NCI-H524 (cell line): ENCODE measurements around the gene CHD9.
"Not testable (repeated sequence)": the region's sequence is repeated elsewhere in the genome, so short reads cannot be mapped to it uniquely, and the experiment has no call there.

Source experiments
- DNase-seq, 2 experiments: peaks; one replicate each; lab custom pipeline; 2025; lab: John Stamatoyannopoulos, UW

Gene CHD9

DNA sequence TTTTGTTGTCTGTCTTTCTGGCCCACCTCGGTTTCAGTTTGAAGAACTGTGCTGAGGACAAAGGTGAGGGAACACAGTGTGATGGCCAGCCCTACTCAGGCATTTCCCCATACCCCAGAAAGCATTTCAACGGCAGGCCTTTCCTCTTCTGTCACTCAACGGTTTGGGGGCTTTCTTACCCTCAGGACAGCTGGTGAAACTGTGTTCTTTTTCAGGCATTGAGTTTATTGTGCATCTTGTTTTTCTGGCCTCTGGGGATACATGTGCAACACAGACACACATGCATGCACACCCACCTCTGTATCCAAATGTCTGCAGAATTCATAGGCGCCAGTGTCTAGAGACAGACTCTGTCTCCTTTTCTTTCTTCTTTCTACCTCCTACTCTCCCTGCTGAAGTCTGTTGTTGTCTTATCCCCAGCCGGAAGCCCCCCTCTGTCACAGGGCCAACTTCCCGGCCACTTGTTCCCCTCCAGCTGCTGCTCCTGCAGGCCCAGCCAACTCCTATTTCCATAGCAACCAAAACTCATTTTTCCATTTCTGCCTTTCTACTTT is 17.0 kb downstream of the CHD9 start:
- DNase-seq, result peak; percentile 42 to 82

DNA sequence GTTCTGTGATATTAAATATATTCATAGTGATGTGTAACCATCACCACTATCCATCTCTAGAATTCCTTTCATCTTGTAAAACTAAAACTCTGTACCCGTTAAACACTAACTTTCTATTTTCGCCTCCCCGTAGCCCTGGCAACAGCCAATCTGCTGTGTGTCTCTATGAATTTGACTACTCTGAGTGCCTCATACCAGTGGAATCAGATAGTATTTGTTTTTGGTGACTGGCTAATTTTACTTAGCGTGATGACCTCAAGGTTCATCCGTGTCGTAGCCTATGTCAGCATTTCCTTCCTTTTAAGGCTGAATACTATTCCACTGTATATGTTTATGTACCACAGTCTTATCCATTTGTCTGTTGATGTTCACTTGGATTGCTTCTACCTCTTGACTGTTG is 18.2 kb downstream of the CHD9 start:
- DNase-seq, result no peak

DNA sequence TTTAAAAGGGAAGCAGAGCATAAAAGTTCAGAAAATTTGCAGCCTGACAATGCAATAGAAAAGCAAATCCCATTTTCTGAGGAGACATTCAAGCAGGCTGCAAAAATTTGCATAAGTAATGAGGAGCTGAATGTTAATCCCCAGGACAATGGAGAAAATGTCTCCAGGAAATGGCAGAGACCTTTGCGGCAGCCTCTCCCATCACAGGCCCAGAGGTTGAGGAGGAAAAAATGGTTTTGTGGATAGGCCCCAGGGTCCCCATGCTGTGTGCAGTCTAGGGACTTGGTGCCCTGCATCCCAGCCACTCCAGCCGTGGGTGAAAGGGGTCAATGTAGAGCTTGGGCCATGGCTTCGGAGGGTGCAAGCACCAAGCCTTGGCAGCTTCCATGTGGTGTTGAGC is 19.5 kb downstream of the CHD9 start:
- not testable (repeated sequence) for DNase-seq

DNA sequence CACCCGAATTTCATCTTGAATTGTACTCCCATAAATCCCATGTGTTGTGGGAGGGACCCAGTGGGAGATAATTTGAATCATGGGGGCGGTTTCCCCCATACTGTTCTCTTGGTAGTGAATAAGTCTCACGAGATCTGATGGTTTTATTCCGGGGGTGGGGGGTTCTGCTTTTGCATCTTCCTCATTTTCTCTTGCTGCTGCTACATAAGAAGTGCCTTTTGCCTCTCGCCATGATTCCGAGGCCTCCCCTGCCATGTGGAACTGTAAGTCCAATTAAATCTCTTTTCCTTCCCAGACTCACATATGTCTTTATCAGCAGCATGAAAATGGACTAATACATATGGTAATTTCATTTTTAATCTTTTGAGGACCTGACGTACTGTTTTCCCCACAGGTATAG is 20.7 kb downstream of the CHD9 start:
- not testable (repeated sequence) for DNase-seq

DNA sequence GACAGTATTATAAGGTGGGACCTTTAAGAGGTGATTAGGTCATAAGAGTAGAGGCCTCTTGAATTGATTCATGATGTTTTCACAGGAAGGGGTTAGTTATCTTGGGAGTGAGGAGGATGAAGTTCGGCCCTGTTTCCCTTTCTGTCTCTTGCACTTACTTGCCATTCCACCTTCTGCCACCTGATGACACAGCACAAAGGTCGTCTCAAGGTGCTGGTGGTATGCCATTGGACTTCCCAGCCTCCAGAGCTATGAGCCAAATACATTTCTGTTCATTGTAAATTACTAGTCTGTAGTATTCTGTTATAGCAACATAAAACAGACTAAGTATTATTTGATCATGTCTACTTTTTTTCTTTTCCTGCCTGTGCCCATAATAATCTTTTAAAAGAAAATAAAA is 23.5 kb downstream of the CHD9 start:
- no peak for DNase-seq

DNA sequence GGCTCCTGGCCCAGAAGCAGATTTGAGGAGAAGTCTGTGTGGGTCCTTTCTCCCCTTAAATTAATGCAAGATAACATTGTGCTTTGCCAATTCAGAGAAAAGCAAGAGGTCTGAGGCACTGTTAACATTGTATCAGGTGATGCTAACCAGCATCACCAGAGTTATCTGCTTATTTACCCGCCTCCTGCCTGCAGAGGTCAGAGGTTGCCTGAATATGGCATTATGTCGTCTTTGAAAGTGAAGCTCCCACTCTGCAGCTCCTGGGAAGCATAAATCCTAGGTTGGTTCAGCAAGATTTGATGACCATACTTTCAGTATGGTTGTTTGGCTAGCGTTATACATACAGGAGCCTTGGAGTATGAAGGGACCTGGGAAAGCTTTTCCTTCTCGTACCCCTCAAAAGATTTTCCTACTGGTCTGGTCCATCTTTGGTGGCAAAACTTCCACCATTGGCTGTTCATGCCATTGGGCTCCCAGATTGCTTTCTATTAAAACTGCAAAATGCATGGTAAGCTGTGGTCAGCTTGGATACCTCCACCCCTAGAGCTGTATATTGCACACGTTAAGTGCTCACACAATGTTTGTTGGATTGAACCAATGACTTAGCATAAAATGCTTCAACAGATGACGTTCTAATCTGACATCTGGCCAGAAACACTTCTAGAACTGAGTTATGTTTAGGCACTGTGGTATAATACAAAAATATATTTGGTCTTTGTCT is 24.1 kb downstream of the CHD9 start:
- peak in 1 of 2 experiments; percentile 16 for DNase-seq

DNA sequence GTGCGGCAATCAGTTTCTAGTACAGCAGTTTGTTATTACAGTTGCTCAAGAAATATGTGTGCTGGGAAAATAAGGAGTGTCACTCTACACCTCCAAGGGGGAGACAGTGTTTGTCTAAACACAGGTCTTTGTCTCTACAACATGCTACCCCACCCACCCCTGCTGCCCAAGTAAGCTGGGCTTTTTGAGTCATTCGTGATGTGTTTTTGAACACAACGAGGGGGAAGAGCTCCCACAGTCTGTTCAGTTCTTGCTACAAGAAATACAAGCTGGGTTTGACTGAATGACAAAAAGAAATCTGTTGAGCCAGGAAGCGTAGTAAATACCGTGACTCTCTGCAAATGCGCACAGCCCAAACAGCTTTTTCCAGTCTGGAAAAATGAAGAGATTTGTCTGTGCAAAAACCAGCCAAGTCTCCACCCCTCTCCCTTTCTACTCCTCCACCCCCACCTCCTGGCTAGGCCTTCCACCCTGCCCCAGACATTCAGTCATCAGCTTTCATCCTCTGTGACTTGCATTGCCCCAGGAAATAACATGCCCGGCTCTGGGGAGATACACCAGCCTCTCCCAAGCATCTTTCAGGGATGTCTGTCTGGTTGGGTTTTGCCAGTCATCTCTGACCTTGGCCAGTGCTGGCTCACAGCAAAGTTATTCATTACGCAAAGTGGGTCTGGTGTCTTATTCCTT is 25.7 kb downstream of the CHD9 start:
- DNase-seq, result no peak

DNA sequence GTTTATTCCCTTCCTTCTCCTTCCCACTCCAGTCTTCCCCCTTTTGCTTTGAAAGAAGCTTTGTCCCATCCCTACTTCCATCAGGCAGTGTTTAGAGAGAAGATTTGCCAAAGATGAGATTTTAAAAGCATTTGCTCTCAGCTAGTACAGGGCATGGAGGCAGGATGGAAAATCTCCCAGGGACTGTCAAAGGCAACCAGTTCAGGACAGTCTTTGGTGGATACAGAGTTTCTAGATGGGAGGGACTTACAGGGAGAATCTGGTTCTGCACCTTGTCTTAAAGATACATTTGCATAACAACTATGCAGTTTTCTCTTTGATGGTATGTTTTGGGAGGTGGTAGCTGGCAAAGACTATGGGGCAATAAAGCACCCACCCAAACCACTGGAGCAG is 26.2 kb downstream of the CHD9 start:
- DNase-seq, result no peak

DNA sequence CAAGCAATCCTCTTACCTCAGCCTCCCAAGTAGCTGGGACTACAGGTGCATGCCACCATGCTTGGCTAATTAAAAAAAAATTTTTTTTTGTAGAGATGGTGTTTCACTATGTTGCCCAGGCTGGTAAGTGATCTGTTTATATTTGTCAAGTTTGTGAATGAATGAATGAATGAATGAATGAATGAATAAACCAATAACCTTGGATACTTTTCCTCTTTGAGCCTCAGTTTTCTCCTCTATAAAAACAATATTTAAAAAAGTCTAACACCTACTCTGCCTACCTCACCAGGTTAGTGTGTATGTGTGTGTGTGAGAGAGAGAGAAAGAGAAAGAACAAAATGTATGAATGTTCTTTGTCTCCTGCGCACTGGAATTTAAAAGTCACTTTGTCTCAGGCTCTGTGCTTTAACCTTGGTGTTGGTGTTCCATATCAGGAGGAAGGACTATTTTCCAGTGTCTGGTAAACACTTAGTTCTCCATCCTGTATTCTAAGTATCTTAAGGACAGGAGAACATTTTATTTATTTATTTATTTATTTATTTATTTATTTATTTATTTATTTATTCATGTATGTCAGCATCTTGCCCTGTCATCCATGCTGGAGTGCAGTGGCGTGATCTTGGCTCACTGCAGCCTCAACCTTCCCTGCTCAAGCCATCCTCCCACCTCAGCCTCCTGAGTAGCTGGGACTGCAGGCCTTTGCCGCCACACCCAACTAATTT is 27.1 kb downstream of the CHD9 start:
- DNase-seq, result no peak

DNA sequence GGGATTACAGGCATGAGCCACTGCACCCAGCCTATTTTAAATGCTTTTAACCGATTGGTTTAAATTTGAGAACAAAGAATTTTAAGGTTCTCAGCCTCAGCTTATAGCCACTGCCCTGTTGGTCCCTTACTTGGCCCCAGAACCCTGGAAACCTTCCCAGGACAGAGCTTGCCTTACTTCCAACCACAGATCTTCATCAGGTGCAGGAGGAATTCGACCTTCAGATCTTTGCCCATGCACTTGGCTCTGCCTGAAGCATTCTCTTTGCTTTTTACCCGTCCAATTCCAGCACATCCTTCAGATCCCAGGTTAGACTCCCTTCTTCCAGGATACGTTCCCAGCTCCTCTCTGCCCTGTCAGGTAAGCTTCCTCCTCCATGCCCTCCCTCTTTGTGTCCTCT is 27.7 kb downstream of the CHD9 start:
- no peak for DNase-seq

DNA sequence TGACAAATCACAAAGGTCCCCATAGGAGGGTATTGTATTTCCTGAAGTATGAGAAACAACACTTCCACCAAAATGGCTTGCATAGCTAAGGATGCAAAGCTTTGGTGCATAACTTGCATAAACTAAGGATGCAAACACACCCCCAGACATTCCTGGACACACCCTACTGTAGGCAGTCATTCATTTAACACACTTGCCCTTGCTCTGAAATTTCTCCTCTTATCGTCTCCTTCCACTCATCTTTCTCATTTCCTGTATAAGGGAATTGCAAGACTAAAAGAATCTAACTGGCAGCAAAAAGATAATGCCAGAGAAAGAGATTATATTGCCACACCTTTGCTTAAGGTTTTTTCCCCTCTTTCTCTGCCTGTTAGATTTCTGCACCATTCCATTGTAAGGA is 28.3 kb downstream of the CHD9 start:
- no peak for DNase-seq

DNA sequence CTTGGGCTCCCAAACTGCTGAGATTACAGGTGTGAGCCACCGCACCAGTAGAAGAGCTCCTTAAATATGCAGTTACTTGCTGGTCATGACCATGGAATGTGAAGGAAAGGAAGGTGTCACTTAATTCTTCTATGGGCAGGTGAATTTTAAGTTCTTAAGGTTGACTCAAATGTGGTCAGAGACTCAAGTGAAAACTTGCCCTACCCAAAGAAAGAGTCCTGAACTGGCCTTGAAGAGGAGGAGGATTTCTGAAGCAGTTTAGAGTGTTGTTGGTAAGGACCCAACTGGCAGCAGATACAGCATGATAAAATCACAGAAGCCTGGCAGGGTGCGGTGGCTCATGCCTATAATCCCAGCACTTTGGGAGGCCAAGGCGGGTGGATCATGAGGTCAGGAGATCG is 29.4 kb downstream of the CHD9 start:
- no peak for DNase-seq

DNA sequence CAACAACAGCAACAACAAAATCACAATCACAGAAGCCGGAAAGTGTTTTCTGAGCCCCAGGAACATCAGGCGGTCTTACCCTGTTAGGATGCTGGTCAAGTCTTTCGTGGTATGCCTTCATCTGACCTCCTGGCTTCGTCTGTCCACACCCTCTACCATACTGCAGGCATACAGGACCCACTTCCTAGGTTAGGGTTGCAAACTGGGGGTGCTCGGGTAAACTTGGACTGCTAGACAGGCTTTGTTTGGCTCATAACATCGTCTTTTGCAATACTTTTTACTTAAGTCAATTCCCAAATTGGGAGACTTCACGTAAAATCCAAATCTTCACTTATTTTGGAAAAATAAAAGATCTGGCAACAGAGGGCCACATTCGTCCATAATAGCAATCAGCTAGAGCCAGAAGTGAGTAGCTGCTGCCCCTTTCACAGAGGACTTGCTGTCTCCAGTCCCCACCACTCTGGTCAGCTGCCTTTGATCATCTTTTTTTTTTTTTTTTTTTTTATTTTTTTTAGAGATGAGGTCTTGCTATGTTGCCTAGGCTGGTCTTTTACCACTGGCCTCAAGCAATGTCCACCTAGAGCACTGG is 30.0 kb downstream of the CHD9 start:
- DNase-seq, result no peak

DNA sequence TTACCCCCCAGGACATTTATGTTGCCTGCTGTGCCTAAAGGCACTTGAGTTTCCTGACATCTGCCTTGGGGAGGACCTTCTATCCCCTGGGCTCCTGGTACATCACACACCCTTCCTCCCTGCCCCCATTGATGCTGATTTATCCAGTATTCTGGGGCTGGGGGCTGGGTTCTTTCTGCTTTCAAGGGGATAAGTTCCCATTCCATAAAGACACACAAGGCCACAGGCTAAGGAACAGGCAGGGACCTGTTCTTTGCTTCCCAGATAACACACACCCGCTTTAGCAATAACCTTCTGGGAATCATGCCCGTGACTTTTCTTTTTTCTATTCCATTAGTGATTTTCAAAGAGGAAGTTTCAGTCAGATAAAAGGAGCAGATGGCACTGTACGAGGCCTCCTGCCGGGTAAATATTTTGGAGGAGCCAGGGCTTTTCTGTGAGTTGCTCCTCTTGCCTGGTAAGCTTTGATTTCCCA is 30.6 kb downstream of the CHD9 start:
- peak; percentile 93 to 94 for DNase-seq

DNA sequence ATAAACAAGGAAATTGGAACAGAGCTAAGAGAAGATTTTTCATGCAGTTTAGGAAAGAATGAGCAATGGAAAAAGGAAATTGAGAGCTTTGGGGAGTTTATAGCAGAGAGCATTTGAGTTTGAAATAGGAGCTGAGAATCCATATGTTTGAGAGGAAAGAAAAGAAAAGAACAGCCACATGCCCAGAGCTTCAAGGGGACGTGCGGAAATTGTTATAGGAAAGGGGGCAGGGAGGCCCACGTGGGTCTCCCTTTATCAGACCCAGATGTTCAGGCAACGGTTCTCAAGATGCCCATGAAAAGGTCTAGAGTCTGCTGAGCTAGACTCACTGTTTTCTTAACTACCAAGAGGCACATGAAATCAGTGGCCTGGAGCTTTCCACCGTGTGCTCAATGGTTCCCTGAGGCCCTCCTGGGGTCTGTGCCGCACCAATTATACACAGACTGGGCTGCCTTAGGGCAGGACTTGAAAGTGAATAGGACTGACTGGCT is 31.2 kb downstream of the CHD9 start:
- DNase-seq, result peak; percentile 81 to 92

DNA sequence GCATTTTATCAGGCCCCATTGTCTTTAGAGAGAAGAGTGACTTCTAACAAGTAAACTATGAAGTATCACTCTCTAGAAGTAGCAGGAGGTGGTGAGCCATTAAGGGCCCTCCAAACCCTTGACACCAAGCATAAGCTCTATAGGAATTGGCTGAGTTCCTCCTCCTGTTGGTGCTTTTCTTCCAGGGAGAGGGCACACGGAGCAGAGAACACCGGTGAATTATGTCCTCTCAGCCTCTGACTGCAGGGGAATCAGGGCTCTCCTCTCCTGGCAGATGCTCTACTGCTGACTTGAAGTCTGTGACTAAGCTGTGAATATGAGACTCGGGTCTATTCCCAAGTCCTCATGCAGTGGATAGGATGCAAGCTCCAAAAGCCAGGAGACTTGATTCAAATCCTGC is 32.3 kb downstream of the CHD9 start:
- peak; percentile 91 to 97 for DNase-seq

DNA sequence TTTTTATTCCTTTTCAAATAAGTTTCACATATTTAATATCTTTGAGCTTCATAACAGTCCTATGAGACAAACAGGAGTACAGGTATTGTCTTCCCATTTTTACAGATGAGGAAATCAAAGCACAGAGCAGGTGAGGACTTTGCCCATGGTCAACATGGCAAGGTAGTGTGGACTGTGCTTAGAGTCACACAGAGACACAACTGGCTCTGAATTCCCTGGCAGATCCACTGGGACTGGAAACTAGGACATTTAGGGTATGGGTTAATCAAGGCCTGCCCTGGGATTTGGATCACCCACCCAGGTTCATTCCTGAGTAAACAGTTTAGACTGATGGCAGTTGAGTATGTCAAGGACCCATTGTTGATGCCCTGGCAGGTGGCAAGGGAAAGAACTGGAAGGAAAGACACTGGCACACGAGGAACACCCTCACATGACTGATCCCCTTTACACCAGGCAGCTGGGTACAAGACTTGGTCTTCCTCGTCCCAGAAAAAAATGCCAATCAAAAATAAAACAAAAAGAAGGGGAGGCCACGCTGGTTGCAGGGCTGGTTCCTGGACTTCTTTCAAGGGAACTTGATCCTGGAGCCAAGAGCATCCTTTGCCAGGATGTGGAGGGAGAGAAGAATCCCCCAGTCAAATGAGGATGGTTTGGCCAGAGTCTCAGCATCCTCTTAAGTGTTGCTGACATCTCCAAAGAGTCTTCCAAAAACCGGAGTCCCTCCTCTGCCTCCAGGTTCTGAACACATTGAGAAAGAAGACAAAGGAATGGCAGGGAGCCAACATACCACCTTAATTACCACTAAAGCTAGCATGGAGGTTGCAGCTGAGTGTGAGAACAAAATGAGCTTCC is 34.9 kb downstream of the CHD9 start:
- peak in 1 of 2 experiments; percentile 25 for DNase-seq

DNA sequence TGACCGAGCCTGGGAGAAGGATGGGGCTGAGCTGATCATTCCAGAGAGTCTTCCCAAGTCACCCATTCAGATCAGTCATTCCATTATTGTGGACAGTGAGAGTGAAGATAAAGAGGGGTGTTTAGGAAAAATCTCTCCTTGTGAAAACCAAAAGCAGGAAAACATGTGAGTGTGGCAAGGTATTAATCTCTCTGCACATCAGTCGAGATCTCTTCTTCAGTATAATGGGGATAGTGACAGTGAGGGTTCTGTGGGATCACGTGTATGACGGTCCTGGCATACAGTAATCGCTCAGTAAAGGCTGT is 35.4 kb downstream of the CHD9 start:
- DNase-seq, result no peak

DNA sequence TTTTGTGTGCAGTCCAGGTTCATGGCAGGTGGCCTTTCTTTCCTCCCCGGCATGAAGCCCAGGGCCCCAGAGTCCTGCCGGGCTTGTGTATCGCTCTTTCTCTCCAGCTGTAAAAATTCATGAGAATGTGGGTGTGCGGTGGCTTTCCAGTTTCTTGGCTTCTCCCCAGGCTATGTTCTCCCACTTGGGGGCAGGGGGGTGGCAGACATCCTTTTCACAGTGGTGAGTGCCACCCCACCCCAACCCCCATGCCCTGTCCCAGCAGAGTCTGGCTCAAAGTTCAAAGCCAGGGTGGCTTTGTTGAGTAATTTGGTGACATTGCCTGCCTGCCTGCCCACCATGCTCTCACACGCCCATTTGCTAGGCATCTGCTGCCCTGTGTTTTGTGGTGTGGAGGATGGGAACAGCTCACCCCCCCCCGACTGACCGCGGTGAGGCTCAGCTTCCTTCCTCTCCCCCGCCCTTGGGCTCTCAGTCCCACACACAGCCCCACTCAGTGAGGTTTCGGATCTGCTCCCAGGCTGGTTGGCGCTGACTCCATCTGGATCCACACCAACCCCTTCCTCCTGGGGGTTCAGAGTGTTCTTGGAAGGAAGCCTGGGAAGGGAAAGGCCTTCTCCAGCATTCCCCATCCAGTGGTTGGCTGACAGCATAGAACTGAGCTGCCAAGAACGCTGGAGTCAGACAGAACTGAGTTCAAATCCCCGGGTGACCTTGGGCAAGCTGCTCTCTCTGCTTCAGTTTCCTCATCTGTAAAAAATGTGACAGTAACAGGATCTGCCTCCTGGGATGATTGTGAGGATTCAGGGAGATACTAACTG is 36.0 kb downstream of the CHD9 start:
- peak in 1 of 2 experiments; percentile 46 for DNase-seq

DNA sequence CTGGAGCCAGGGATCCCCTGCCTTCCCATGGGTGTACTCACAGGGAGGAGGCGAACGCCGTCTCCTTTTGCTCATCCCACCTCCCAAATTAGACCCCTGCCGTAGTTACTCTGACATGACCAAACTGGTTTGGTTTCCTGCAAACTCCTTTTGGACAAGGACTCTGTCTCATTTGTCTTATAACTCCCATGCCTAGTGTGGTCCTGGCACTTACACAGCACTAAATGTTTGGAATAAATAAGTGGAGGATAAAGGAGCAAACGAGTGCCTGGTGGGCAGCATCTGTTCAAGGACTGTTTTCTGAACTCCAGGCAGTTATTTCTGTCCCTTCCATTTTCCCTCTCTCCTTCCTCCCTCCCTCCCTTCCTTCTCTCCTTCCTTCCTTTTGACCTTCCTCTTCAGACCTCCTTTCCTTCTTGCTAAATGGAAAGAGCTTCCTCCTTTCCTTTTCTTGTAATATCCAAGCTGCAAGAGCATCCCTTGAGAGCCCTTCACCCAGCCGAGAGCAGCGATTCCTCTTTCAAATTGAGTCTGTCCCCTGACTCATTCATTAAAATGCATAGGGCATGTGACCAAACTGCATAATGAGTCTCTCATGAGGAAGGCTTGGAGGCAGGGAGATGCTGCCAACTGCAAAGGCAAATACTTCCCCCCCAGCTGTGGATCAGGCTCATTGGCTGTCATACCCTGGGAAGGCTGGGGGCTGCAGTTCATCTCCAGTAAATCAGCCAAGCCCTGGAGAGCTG is 36.8 kb downstream of the CHD9 start:
- DNase-seq, result peak; percentile 98 to 99
